C4-2B (cell line): Measurements from ENCODE around the gene MVB12B.

Experiments used
- H3K27ac ChIP-seq: fragments of 450-650 bp; 2 replicates; pipeline ENCODE4 v1.5.1; 2017
- CTCF ChIP-seq: fragments of 450-650 bp; conservative IDR thresholded peaks from 2 replicates; pipeline ENCODE4 v1.5.1; 2017; ENCODE audit warnings: mild to moderate bottlenecking
- ZFX ChIP-seq: fragments of 450-650 bp; IDR thresholded peaks from 2 replicates; pipeline ENCODE4 v1.6.1; 2017

MVB12B gene

GRCh38 chr9:126401581-126401980, 75.0 kb downstream of the MVB12B start:
- TF ChIP-seq CTCF = no peak
- no peak for TF ChIP-seq ZFX
- H3K27ac ChIP-seq = no peak overlapping the region

DNA sequence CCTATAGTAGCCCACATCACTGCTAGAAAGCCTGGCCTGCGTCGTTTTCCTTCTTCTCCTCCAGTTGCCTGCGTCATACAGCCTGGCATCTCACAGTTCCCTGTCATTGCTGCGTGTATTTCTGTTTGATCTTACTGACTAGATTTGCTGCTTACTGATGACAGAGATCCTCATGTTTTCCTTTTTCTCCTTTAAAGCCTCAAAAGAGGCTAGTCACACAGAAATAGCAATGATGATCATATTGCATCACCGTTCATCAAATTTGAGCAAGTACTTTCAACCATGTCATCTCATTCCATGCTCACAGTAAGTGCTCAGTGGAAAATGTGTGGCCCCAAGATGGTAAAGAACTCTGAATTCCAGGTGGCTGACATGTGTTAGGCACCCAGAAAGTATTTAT, 76.8 kb downstream of the MVB12B start:
- no peak overlapping the region for H3K27ac ChIP-seq
- TF ChIP-seq ZFX (no peak), CTCF (no peak)

GRCh38 chr9:126404459-126404858, 77.8 kb downstream of the MVB12B start:
- TF ChIP-seq CTCF (no peak), ZFX (no peak)

DNA sequence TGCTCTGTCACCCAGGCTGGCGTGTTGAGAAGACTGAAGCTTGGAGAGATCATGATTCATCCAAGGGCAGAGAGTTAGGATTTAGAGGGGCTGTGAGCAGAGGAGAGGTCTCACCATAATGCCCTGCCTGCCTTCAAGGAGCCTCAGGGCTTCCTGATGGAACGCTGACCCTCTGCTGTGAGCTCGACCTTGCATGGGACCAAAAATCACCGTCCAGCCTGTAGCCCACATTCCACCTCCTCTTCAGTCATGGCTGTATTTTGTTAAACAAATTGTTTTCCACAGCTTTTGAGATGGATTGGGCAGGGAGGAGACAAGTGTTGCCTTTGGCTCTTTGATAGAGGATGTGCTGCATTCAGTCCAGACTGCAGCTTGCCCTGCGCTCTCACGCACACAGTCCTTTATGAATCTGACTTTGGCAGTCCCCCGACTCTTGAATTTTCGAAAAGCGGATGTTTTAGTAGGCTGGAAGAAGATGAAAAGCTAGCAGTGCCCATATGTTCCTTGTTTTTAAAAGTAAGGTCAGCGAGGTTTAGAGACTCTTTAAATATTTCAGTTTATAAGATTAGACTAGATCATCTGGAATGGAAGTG, 79.5 kb downstream of the MVB12B start:
- H3K27ac ChIP-seq = no peak overlapping the region
- no peak for TF ChIP-seq ZFX
- TF ChIP-seq CTCF = no peak

More at GRCh38 chr9:126404459-126404858, 77.8 kb downstream of the MVB12B start:
- no peak overlapping the region for H3K27ac ChIP-seq

- no peak overlapping the region for H3K27ac ChIP-seq
- no peak for TF ChIP-seq CTCF
- no peak for TF ChIP-seq ZFX
Measured at GRCh38 chr9:126407114-126407870, 80.7 kb downstream of the MVB12B start.

DNA sequence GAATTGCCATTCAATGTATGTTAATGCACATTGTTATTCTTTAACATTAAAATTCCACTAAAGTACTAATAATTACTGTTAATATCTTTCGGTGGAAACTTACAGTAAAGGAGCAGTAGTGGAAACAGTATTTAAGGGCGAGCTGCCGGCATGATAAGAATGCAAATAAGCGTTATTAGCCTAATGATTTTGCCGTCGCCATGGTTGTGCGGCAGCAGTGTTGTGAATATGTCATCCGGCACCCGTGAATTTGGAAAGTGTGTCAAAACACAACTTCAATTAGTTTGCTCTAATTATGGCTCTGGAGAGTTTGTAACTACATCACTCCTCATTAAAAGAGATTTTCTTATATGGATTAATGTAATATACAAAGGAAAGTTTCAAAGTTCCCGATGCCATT, 81.4 kb downstream of the MVB12B start:
- no peak for TF ChIP-seq CTCF
- no peak for TF ChIP-seq ZFX
- no peak overlapping the region for H3K27ac ChIP-seq

DNA sequence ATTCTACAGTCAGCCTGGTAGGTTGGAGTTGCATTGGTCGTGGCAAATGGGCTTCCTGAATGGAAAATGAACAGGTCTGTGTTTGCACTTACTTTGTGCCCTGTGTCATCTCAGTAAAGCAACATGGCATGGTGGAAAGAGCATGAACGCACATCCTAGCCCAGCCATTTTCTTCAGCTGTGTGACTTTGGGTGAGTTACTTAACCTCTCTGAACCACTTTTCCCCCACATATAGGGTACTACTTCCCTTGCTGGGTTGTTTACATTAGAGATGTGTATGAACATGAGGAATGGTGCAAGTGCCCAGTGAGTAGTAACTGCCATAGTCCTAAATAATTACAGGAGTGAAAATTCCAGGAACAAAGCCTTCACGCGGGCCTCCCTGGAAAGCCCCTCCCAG, 83.6 kb downstream of the MVB12B start:
- H3K27ac ChIP-seq = no peak overlapping the region
- TF ChIP-seq ZFX = no peak
- no peak for TF ChIP-seq CTCF
